Stomach smooth muscle (tissue), 2 donors: ENCODE results near the gene MANEA.

Experiments
- H3K27ac ChIP-seq: one replicate; pipeline ENCODE4 v1.7.0; 2013; ENCODE audit warnings: mild to moderate bottlenecking, low read length, inconsistent platforms
- H3K27me3 ChIP-seq, 2 donors: one replicate each; pipeline ENCODE4 v1.7.0; 2013; ENCODE audit warnings: low read length in 2 of 2; ENCODE audit not compliant: insufficient read depth in 2 of 2, control insufficient read depth in 1 of 2
- H3K36me3 ChIP-seq, 2 donors: one replicate each; pipeline ENCODE4 v1.7.0; 2013; ENCODE audit warnings: low read length in 2 of 2; ENCODE audit not compliant: control insufficient read depth in 2 of 2, insufficient read depth in 2 of 2
- H3K4me1 ChIP-seq: one replicate; pipeline ENCODE4 v1.7.0; 2013; ENCODE audit warnings: low read length; ENCODE audit not compliant: control insufficient read depth, insufficient read depth
- H3K4me3 ChIP-seq, 2 donors: one replicate each; pipeline ENCODE4 v1.7.0; 2013; ENCODE audit warnings: low read length in 2 of 2
- H3K9ac ChIP-seq, 2 donors: one replicate each; pipeline ENCODE4 v1.7.0; 2013; ENCODE audit warnings: low read length in 2 of 2, mild to moderate bottlenecking in 1 of 2
- H3K9me3 ChIP-seq, 2 donors: one replicate each; pipeline ENCODE4 v1.7.0; 2013; ENCODE audit warnings: low read length in 2 of 2; ENCODE audit not compliant: control insufficient read depth in 2 of 2
- donor health status: healthy.
- donor health status: Pancreatic carcinoma.

MANEA gene

GRCh38 chr6:95587989-95588388, 10.7 kb downstream of the MANEA start:
- no peaks in the 10 kb centered on the region for H3K36me3 ChIP-seq
- H3K27ac ChIP-seq, result no peak overlapping the region
- no peak overlapping the region for H3K9ac ChIP-seq
- H3K4me3 ChIP-seq, result no peak overlapping the region
- no peaks in the 10 kb centered on the region for H3K27me3 ChIP-seq
- no peaks in the 10 kb centered on the region for H3K4me1 ChIP-seq
- H3K9me3 ChIP-seq, result no peaks in the 10 kb centered on the region

- Histone ChIP-seq H3K9me3 (no peaks in the 10 kb centered on the region), H3K27ac (no peak overlapping the region), H3K27me3 (no peaks in the 10 kb centered on the region), H3K9ac (no peak overlapping the region), H3K4me3 (no peak overlapping the region), H3K4me1 (no peaks in the 10 kb centered on the region), H3K36me3 (no peaks in the 10 kb centered on the region)
These were observed 11.7 kb downstream of the MANEA start for GRCh38 chr6:95589067-95589466.

GRCh38 chr6:95589826-95590570, 12.7 kb downstream of the MANEA start:
- H3K4me1 ChIP-seq, result no peaks in the 10 kb centered on the region
- H3K27ac ChIP-seq, result no peak overlapping the region
- no peak overlapping the region for H3K9ac ChIP-seq
- H3K27me3 ChIP-seq, result no peaks in the 10 kb centered on the region
- H3K9me3 ChIP-seq, result no peaks in the 10 kb centered on the region
- H3K4me3 ChIP-seq, result no peak overlapping the region
- H3K36me3 ChIP-seq, result no peaks in the 10 kb centered on the region

- no peak overlapping the region for H3K27ac ChIP-seq
- no peak overlapping the region for H3K4me3 ChIP-seq
- H3K4me1 ChIP-seq, result no peaks in the 10 kb centered on the region
- no peaks in the 10 kb centered on the region for H3K9me3 ChIP-seq
- H3K27me3 ChIP-seq, result no peaks in the 10 kb centered on the region
- no peaks in the 10 kb centered on the region for H3K36me3 ChIP-seq
- no peak overlapping the region for H3K9ac ChIP-seq
These were observed 15.7 kb downstream of the MANEA start for GRCh38 chr6:95593025-95593424.

- Histone ChIP-seq H3K9me3 (no peaks in the 10 kb centered on the region), H3K4me3 (no peak overlapping the region), H3K27ac (no peak overlapping the region), H3K27me3 (no peaks in the 10 kb centered on the region), H3K4me1 (no peaks in the 10 kb centered on the region), H3K36me3 (no peaks in the 10 kb centered on the region), H3K9ac (no peak overlapping the region)
These were observed 18.7 kb downstream of the MANEA start for GRCh38 chr6:95596021-95596420.

GRCh38 chr6:95599706-95600105, 22.4 kb downstream of the MANEA start:
- Histone ChIP-seq H3K9ac (no peak overlapping the region), H3K4me3 (no peak overlapping the region), H3K9me3 (no peaks in the 10 kb centered on the region), H3K27me3 (no peaks in the 10 kb centered on the region), H3K36me3 (no peaks in the 10 kb centered on the region), H3K4me1 (no peaks in the 10 kb centered on the region), H3K27ac (no peak overlapping the region)

GRCh38 chr6:95601133-95601532, 23.8 kb downstream of the MANEA start:
- H3K4me1 ChIP-seq, result no peaks in the 10 kb centered on the region
- H3K9me3 ChIP-seq, result no peaks in the 10 kb centered on the region
- no peak overlapping the region for H3K9ac ChIP-seq
- H3K4me3 ChIP-seq, result no peak overlapping the region
- no peak overlapping the region for H3K27ac ChIP-seq
- no peaks in the 10 kb centered on the region for H3K27me3 ChIP-seq
- no peaks in the 10 kb centered on the region for H3K36me3 ChIP-seq

GRCh38 chr6:95614094-95614493, 36.8 kb downstream of the MANEA start:
- no peak overlapping the region for H3K27ac ChIP-seq
- H3K36me3 ChIP-seq, result no peaks in the 10 kb centered on the region
- no peaks in the 10 kb centered on the region for H3K9me3 ChIP-seq
- no peaks in the 10 kb centered on the region for H3K27me3 ChIP-seq
- H3K4me3 ChIP-seq, result no peak overlapping the region
- no peaks in the 10 kb centered on the region for H3K4me1 ChIP-seq
- no peak overlapping the region for H3K9ac ChIP-seq

GRCh38 chr6:95629551-95629950, 52.2 kb downstream of the MANEA start:
- Histone ChIP-seq H3K27ac (no peak overlapping the region), H3K4me1 (no peaks in the 10 kb centered on the region), H3K9me3 (no peaks in the 10 kb centered on the region), H3K9ac (no peak overlapping the region), H3K36me3 (no peaks in the 10 kb centered on the region), H3K27me3 (no peaks in the 10 kb centered on the region), H3K4me3 (no peak overlapping the region)

GRCh38 chr6:95636552-95637431, 59.5 kb downstream of the MANEA start:
- no peaks in the 10 kb centered on the region for H3K27me3 ChIP-seq
- H3K4me1 ChIP-seq, result no peaks in the 10 kb centered on the region
- no peaks in the 10 kb centered on the region for H3K36me3 ChIP-seq
- H3K9ac ChIP-seq, result no peak overlapping the region
- H3K4me3 ChIP-seq, result no peak overlapping the region
- no peak overlapping the region for H3K27ac ChIP-seq
- H3K9me3 ChIP-seq, result no peaks in the 10 kb centered on the region

GRCh38 chr6:95648636-95649035, 71.3 kb downstream of the MANEA start:
- Histone ChIP-seq H3K4me1 (no peaks in the 10 kb centered on the region), H3K9ac (no peak overlapping the region), H3K36me3 (no peaks in the 10 kb centered on the region), H3K4me3 (no peak overlapping the region), H3K27me3 (no peaks in the 10 kb centered on the region), H3K27ac (no peak overlapping the region), H3K9me3 (no peaks in the 10 kb centered on the region)
